ENCODE results near the gene AKNA.
A peak's percentile ranks its signal among the peaks of the same experiment; 100 is the strongest.

The AKNA gene

GRCh38 chr9:114356792-114357191, 31.0 kb downstream of the AKNA start:
- no peak for DNase-seq

- no peak for DNase-seq
Measured at GRCh38 chr9:114355821-114356220, 32.0 kb downstream of the AKNA start.

- no peak for DNase-seq
Measured at GRCh38 chr9:114351932-114352331, 35.9 kb downstream of the AKNA start.

GRCh38 chr9:114350636-114351401, 37.0 kb downstream of the AKNA start:
- no peak for DNase-seq

GRCh38 chr9:114349713-114350480, 37.9 kb downstream of the AKNA start:
- DNase-seq: no peak

- DNase-seq: no peak
Measured at GRCh38 chr9:114348906-114349482, 38.8 kb downstream of the AKNA start.

GRCh38 chr9:114348261-114348905, 39.4 kb downstream of the AKNA start:
- DNase-seq: no peak

- DNase-seq: no peak
Measured at GRCh38 chr9:114347675-114348074, 40.1 kb downstream of the AKNA start.

GRCh38 chr9:114346146-114346545, 41.6 kb downstream of the AKNA start:
- no peak for DNase-seq

GRCh38 chr9:114345493-114346065, 42.2 kb downstream of the AKNA start:
- no peak for DNase-seq

- DNase-seq: no peak
Measured at GRCh38 chr9:114344692-114345091, 43.1 kb downstream of the AKNA start.

GRCh38 chr9:114344188-114344566, 43.6 kb downstream of the AKNA start:
- no peak for DNase-seq

- no peak for DNase-seq
Measured at GRCh38 chr9:114343471-114344187, 44.2 kb downstream of the AKNA start.

- no peak for DNase-seq
Measured at GRCh38 chr9:114342755-114343440, 44.9 kb downstream of the AKNA start.

- DNase-seq: no peak
Measured at GRCh38 chr9:114341991-114342390, 45.8 kb downstream of the AKNA start.

GRCh38 chr9:114341152-114341830, 46.5 kb downstream of the AKNA start:
- DNase-seq: no peak

- peak; percentile 13 to 24 for DNase-seq
Measured at GRCh38 chr9:114339130-114339908, 48.5 kb downstream of the AKNA start.

- no peak for DNase-seq
Measured at GRCh38 chr9:114338187-114338586, 49.6 kb downstream of the AKNA start.

GRCh38 chr9:114336699-114337395, 50.9 kb downstream of the AKNA start:
- DNase-seq: no peak

- DNase-seq: no peak
Measured at GRCh38 chr9:114336157-114336556, 51.6 kb downstream of the AKNA start.

Data from NCI-H2081 (cell line).